Jurkat, Clone E6-1 (cell line): ENCODE results near the gene RNF128.
"Not testable (repeated sequence)": the region's sequence is repeated elsewhere in the genome, so short reads cannot be mapped to it uniquely, and the experiment has no call there.

Source experiments
- DNase-seq: peaks from one replicate; pipeline ENCODE4 v3.0.0-alpha.2; 2011; ENCODE audit warnings: low read depth, low spot score
- H3K4me3 ChIP-seq: 2 replicates; pipeline ENCODE4 v1.5.1; 2011; ENCODE audit warnings: mild to moderate bottlenecking, low read length, control low read depth, moderate library complexity

Gene RNF128

DNA sequence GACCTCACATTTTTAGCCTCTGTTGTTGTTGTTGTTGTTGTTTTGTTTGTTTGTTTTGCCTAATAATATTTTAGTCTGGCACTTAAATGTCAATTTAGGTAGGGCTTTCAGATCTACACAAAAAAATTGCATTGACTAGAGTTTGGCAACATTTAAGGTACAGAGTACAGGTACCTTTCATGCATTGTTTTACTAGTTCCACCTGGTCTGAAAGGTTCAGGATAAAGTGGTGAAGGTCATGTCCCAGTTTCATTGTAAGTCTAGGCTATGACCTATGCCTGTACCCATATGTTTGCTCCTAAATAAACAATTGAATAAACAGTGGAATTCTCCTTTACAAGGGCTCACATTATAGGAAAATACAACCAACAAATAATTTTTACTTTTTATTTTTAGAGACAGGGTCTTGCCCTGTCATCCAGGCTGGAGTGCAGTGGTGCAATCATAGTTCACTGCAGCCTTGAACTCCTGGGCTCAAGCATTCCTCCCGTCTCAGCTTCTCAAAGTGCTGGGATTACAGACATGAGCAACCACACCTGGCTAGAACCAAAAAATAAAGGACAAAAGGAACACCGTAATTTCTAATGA lies 13.8 kb downstream of the RNF128 start:
- H3K4me3 ChIP-seq = no peak overlapping the region
- no peak for DNase-seq

DNA sequence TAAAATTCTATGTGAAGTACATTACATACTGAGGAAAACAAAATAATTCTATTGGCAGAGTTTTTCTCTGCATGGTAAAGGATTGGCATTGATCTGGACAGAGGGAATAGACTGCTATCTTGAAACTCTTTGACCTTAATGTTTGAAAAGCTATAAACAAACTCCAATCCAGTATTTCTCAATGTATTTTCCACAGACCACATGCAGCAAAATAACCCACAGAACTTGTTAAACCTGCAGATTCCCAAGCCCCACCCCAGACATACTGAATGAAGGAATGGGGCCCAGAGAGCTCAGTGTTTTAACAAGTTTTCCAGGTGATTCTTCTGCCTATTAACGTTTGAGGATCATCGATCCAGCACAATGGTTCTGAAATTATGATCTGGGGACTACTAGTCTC lies 15.7 kb downstream of the RNF128 start:
- DNase-seq = no peak

DNA sequence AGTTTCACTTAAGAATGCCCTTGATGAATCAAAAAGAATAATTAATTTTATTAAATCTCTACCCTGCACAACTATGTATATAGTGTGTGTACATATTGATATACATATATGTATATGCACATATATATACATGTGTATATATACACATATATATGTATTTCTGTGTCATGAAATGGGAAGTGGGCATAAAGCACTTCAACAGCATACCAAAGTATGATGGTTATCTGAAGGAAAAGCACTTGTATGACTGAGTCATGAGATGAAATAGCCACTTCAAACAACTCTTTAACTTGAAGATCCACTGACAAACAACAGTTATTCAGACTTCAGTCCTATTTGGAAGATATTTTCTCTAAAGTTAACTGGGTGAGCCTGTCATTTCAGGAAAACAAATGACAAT lies 16.3 kb downstream of the RNF128 start:
- no peak overlapping the region for H3K4me3 ChIP-seq

More for the DNA sequence above, 15.7 kb downstream of the RNF128 start:
- no peak overlapping the region for H3K4me3 ChIP-seq

DNA sequence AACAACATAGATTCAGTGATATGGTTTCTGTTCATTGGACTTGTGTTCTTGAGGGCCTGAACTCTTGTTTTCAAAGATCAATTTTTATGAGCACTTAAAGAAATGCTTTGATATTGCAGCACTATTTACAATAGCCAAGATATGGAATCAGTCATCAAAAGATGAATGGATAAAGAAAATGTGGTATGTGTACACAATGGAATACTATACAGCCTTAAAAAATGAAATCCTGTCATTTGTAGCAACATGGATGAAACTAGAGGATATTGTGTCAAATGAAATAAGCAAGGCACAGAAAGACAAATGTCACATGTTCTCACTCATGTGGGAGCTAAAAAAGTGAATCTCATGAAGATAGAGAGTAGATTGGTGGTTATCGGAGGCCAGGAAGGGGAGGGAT lies 21.9 kb downstream of the RNF128 start:
- H3K4me3 ChIP-seq = no peak overlapping the region

More for the DNA sequence above, 16.3 kb downstream of the RNF128 start:
- no peak for DNase-seq

DNA sequence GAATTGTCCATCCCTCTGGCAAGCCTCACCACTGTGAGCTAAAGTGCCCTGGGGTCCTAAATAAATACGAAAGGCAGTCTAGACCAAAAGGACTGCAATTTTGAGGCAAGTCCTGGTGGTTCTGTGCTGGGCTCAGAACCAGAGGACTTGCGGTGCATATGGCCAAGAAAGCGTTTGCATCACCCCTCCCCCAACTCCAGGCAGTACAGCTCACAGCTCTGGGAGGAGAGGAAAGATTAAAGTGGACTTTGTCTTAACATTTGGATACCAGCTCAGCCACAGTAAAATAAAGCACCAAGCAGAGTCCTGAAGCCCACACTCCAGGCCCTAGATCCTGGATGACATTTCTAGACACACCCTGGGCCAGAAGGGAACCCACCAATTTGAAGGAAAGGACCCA lies 24.9 kb downstream of the RNF128 start:
- no peak for DNase-seq
- H3K4me3 ChIP-seq = no peak overlapping the region

More for the DNA sequence above, 21.9 kb downstream of the RNF128 start:
- no peak for DNase-seq

DNA sequence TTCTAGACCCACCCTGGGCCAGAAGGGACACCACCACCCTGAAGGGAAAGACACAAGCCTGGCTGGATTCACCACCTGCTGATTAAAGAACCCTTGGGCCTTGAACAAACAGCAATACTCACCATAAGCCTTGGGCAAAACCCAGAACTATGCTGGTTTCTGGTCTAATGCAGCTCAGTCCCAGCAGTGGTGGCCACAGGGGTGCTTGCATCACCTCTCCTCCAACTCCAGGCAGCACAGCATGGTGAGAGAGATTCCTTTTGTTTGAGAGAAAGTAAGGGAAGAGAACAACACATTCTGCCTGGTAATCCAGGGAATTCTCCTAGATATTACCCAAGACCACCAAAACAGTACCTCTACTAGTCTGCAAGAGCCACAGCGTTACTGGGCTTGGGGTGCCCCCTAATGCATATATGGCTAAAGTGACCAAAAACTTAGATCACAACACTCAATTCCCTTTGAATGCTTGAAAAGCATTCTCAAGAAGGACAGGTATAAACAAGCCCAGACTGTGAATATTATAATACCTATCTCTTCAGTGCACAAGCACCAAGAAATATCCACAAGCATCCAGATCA lies 25.7 kb downstream of the RNF128 start:
- no peak for DNase-seq
- H3K4me3 ChIP-seq = no peak overlapping the region

DNA sequence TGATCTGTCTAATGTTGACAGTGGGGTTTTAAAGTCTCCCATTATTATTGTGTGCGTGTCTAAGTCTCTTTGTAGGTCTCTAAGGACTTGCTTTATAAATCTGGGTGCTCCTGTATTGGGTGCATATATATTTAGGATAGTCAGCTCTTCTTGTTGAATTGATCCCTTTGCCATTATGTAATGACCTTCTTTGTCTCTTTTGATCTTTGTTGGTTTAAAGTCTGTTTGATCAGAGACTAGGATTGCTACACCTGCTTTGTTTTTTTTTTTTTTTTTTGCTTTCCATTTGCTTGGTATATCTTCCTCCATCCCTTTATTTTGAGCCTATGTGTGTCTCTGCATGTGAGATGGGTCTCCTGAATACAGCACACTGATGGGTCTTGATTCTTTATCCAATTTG lies 42.8 kb downstream of the RNF128 start:
- H3K4me3 ChIP-seq, DNase-seq: not testable (repeated sequence)

DNA sequence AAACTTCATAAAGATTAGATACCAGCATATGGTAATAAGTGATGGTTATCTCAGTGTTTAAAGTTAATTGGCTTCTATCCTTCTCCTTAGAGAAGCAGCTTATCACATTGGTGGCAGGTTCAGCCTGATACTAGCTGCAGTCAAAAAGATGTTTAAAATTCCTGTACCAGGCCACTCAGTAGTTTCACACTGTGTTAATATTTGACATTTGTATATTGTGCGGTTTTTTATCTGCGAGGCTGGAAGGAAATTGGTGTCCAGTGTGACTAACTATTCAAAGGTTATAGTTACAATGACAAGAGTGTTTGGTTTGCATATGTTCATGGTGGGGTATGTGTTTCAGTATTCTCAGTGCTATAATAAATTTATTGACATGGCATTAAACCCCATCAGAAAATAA lies 48.5 kb downstream of the RNF128 start:
- no peak overlapping the region for H3K4me3 ChIP-seq
- no peak for DNase-seq

DNA sequence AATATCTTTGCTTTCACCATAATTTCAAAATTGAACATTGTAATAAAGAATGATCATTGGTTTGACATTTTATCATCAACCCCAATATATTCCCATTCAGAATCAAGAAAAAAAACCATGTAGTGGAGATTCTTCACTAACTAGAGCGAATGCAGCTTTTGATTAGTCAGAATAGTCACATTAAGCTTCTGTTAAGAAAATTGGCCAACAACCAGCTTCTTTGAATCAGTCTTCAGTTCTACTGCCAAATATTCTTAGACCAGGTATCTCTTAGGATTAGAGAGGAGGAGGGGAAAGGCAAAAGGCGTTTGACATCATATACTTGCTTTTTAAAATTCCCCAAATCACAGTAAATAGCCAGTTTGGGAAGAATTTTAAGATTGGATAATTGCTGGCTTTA lies 53.8 kb downstream of the RNF128 start:
- DNase-seq = no peak
- no peak overlapping the region for H3K4me3 ChIP-seq

DNA sequence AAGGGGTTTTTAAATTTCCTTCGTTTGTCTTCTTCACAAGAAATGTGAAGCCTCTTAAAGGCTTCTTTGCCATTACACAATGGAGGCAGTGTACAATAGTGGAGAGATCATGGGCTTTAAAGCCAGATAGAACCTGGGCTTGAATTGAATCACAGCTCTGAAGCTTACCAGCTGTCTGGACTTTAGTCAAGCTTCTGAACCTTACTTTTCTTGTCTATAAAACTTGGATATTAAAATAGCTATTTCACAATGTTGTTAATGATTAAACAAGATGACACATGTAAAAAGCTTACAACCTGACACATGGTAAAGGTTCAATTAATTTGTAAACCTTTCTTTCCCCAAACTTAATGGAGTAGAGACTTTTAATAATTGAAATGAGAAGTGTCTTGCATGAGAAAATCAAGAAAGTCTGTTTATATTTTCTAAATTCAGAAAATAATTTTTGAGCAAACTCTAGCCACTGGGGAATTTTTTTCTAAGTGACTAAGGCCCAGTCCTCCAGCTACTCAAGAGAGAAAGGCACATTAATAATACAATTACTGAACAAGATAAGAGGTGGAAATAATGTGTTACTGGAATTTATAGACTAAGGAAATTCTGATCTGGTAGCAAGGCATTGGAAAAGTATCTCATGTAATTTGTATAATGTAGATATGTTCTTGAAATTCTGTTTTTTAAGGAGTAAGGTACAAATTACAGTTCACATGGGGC lies 54.3 kb downstream of the RNF128 start:
- no peak overlapping the region for H3K4me3 ChIP-seq
- DNase-seq = no peak

DNA sequence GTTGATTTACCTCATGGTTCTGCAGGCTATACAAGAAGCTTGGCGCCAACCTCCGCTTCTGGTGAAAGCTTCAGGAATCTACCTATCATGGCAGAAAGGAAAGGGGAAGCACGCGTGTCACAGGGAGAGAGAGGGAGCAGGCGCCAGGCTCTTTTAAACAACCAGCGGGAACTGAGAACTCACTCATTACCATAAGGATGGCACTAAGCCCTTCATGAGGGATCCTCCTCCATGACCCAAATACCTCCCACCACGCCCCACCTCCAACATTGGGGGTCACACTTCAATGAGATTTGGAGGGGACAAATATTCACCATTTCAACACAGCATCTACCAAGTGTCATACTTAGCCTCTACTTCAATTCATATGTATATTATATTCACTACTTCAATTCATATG lies 57.2 kb downstream of the RNF128 start:
- no peak for DNase-seq
- no peak overlapping the region for H3K4me3 ChIP-seq

DNA sequence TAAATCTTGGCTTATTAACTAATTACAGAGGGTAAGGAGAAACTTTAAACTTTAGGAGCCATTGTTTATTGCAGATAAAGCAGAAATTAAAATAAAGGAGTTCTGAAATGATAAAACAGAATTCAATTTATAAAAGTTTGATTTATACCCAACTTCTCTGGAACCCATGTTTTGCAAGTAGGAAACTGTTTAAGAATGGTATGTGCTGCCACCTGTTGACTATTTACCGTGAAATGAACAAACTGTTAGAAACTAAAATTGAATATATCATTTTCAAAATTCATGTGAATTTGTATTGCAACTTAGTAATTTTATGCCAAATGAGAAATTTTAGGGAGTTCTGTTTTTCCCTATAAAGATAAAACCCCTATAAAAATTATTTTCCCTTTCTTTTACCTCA lies 65.0 kb downstream of the RNF128 start:
- DNase-seq = peak; percentile 4
- H3K4me3 ChIP-seq = no peak overlapping the region

DNA sequence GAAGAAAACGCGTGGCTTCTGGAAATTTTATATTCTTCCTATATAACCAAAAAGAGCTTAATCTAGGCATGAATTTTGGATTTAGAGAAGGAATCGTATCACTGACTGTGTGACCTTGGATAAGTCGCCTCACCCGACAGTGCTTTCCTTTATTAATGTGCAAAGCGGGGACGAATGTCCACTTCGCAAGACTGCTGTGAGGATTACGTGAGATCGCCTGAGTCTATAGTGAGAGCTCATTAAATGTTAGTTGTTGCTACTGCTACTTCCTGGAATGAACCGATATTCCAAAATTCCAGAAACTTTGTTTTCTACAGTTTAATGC lies 75.5 kb downstream of the RNF128 start:
- H3K4me3 ChIP-seq = no peak overlapping the region
- DNase-seq = no peak

DNA sequence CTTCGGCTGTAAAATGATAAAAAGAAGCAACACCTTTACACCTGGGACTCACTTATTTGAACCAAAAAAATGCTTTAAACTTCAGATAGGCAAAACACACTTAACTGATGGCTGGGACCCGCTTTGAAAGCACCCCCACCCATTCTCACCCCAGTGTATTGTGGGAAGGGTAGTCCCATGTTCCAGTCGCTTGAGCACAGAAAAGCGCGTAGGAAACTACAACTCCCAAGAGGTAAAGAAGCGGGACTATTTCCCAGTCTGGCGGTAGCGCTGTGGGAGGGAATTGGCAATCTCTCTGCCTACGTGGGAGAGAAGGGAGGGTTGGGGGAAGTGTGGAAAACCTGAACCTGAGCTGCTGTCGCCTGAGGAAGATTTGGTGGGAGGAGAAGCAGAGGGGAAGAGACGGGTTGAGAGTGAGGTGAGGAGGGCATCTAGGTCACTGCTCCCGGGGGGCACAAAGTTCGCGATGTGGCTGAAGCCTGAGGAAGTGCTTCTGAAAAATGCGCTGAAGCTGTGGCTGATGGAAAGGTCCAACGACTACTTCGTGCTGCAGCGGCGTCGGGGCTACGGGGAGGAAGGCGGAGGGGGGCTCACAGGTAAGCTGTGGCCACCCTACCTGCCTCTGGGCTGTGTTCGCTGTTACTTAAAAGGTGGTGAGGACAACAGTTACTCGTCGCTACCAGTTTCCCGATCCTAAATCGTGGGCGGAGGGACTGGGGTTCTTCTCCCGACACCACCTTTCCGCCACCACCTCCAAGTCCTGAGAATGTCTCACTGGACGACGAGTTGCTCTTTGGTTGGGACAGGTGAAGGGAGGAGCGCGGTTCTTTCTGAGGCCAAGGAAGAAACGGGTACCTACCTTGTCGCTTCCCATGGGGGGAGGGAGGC lies 76.1 kb downstream of the RNF128 start, which contains the start of gene TBC1D8B:
Gene TBC1D8B (plus strand): TSS at position 286 of the 888 bp plus-strand sequence. CDS start 181 bp downstream, at position 467.
- DNase-seq = no peak

DNA sequence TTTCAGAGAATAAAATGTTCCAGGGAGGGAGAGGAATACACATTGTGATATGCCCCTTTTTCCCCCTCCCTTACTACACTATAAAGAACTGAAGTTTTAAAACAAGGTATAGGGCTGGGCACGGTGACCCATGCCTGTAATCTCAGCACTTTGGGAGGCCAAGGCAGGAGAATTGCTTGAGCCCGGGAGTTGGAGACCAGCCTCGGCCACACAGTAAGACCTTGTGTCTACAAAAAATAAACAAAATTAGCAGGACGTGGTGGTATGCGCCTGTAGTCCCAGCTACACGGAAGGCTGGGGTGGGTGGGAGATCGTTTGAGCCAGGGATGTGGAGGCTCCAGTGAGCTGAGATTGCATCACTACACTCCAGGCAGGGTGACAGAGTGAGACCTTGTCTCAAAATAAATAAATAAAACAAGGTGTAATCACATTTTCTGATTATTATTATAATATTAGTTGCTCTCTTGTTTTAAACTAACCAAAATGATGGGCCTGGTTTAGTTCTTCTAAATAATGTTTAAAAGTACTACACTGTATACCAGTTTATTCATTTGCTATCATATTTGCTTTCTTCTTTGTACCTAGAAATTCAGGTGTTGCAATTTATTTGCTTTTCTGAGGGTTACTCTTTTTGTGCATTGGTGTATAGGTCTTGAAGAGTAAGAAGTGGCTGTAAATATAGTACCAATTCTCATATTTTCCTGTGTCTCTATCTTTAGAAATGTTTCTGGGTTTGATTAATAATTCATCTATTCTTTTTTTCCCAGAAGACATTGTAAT lies 84.8 kb downstream of the RNF128 start:
- no peak for DNase-seq
- H3K4me3 ChIP-seq = no peak overlapping the region

More for the DNA sequence above, 76.1 kb downstream of the RNF128 start, which contains the start of gene TBC1D8B:
- H3K4me3 ChIP-seq = no peak within 1 kb of the TSS

DNA sequence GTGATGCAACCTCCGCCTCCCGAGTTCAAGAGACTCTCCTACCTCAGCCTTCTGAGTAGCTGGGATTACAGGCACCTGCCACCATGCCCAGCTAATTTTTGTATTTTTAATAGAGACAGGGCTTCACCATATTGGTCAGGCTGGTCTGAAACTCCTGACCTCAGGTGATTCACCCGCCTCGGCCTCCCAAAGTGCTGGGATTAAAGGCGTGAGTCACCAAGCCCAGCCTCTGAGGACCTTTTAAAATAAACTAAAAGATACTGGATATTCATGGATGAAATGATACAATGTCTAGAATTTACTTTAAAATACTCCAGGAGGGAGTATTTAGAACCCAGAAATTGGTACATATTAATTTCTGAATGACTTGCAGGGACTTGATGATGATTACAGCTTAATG lies 86.4 kb downstream of the RNF128 start:
- not testable (repeated sequence) for H3K4me3 ChIP-seq, DNase-seq

DNA sequence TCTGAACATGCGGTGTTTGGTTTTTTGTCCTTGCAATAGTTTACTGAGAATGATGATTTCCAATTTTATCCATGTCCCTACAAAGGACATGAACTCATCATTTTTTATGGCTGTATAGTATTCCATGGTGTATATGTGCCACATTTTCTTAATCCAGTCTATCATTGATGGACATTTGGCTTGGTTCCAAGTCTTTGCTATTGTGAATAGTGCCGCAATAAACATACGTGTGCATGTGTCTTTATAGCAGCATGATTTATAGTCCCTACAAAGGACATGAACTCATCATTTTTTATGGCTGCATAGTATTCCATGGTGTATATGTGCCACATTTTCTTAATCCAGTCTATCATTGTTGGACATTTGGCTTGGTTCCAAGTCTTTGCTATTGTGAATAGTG lies 87.6 kb downstream of the RNF128 start:
- DNase-seq, H3K4me3 ChIP-seq: not testable (repeated sequence)
